HUES64 (cell line): ENCODE results near the gene AKAP5.
"Not testable (repeated sequence)": the region's sequence is repeated elsewhere in the genome, so short reads cannot be mapped to it uniquely, and the experiment has no call there.

Experiments
- H3K27ac ChIP-seq: 2 replicates; pipeline ENCODE4 v1.7.0; 2013; ENCODE audit warnings: low read depth, low read length, inconsistent platforms
- H3K27me3 ChIP-seq: 2 replicates; pipeline ENCODE4 v1.6.1; 2013; ENCODE audit warnings: mild to moderate bottlenecking, low read length; ENCODE audit not compliant: insufficient read depth
- H3K36me3 ChIP-seq: 2 replicates; pipeline ENCODE4 v1.6.1; 2013; ENCODE audit warnings: mild to moderate bottlenecking, low read length; ENCODE audit not compliant: insufficient read depth
- H3K4me1 ChIP-seq: 2 replicates; pipeline ENCODE4 v1.6.1; 2013; ENCODE audit warnings: mild to moderate bottlenecking, low read length, moderate library complexity; ENCODE audit not compliant: insufficient read depth
- H3K4me3 ChIP-seq: 2 replicates; pipeline ENCODE4 v1.5.1; 2013; ENCODE audit warnings: mild to moderate bottlenecking, low read length, moderate library complexity
- H3K9ac ChIP-seq: 2 replicates; pipeline ENCODE4 v1.6.1; 2013; ENCODE audit warnings: mild to moderate bottlenecking, low read depth, low read length
- H3K9me3 ChIP-seq: 2 replicates; pipeline ENCODE4 v1.6.1; 2013; ENCODE audit warnings: low read depth, low read length; ENCODE audit not compliant: insufficient read depth
- WGBS: fragments of 150-250, 120-280 bp; methylation state at CpG from one replicate; pipeline ENCODE4 v1.1.7; 2013; ENCODE audit warnings: missing lambda C conversion rate; 5-methylcytosine and 5-hydroxymethylcytosine counted together

AKAP5 gene

GRCh38 chr14:64515053-64515452 lies 49.8 kb downstream of the AKAP5 start:
- Histone ChIP-seq H3K36me3 (no peaks in the 10 kb centered on the region; the same call in 1 of the 2 replicates), H3K4me1 (peaks cover 7% of the 10 kb centered on the region; the same call in 1 of the 2 replicates), H3K9me3 (no peaks in the 10 kb centered on the region), H3K27ac (no peak overlapping the region), H3K9ac (no peak overlapping the region), H3K27me3 (no peaks in the 10 kb centered on the region), H3K4me3 (no peak overlapping the region)
- WGBS = 97% methylated on average over 1 of the region's 1 CpG

DNA sequence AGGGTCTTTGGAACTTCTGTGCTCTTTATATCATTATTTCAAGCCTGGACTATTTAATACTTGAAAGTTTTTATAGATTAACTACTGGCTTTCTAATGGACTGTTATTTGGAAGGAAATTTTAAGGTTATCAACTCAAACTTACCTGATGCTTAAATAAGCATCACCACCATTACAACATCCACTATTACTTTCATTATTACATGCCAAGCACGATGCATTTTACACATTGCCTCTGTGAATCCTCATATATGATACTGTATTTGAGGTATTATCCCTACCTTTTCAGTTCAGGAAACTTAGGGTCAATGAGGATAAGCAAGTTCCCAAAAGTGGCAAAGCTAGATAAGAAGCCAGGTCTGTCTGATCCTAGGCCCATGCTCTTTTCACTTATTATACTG lies 51.7 kb downstream of the AKAP5 start:
- no peak overlapping the region for H3K4me3 ChIP-seq
- H3K9ac ChIP-seq = no peak overlapping the region
- H3K27ac ChIP-seq = no peak overlapping the region
- peaks cover 10% of the 10 kb centered on the region for H3K36me3 ChIP-seq
- H3K4me1 ChIP-seq = no peaks in the 10 kb centered on the region
- H3K27me3 ChIP-seq = no peaks in the 10 kb centered on the region
- H3K9me3 ChIP-seq = no peaks in the 10 kb centered on the region
- WGBS = 86% methylated on average over 1 of the region's 1 CpG

GRCh38 chr14:64517667-64518066 lies 52.4 kb downstream of the AKAP5 start:
- H3K36me3 ChIP-seq = peaks cover 17% of the 10 kb centered on the region
- H3K9ac ChIP-seq, H3K4me3 ChIP-seq, H3K27me3 ChIP-seq, H3K9me3 ChIP-seq, H3K4me1 ChIP-seq, H3K27ac ChIP-seq: not testable (repeated sequence)
- WGBS = 95% methylated on average over 6 of the region's 6 CpGs

- Histone ChIP-seq H3K27me3 (no peaks in the 10 kb centered on the region), H3K36me3 (peaks cover 22% of the 10 kb centered on the region), H3K4me3 (no peak overlapping the region), H3K9me3 (no peaks in the 10 kb centered on the region), H3K9ac (no peak overlapping the region), H3K27ac (no peak overlapping the region), H3K4me1 (no peaks in the 10 kb centered on the region)
- 97% methylated on average over 4 of the region's 4 CpGs for WGBS
These were observed 52.9 kb downstream of the AKAP5 start for GRCh38 chr14:64518229-64518628.

- peaks cover 39% of the 10 kb centered on the region for H3K36me3 ChIP-seq
- H3K4me3 ChIP-seq = no peak overlapping the region
- no peak overlapping the region for H3K27ac ChIP-seq
- no peaks in the 10 kb centered on the region for H3K9me3 ChIP-seq
- H3K4me1 ChIP-seq = no peaks in the 10 kb centered on the region
- H3K27me3 ChIP-seq = no peaks in the 10 kb centered on the region
- no peak overlapping the region for H3K9ac ChIP-seq
- WGBS = 96% methylated on average over 4 of the region's 4 CpGs
These were observed 55.4 kb downstream of the AKAP5 start for GRCh38 chr14:64520699-64521098.

DNA sequence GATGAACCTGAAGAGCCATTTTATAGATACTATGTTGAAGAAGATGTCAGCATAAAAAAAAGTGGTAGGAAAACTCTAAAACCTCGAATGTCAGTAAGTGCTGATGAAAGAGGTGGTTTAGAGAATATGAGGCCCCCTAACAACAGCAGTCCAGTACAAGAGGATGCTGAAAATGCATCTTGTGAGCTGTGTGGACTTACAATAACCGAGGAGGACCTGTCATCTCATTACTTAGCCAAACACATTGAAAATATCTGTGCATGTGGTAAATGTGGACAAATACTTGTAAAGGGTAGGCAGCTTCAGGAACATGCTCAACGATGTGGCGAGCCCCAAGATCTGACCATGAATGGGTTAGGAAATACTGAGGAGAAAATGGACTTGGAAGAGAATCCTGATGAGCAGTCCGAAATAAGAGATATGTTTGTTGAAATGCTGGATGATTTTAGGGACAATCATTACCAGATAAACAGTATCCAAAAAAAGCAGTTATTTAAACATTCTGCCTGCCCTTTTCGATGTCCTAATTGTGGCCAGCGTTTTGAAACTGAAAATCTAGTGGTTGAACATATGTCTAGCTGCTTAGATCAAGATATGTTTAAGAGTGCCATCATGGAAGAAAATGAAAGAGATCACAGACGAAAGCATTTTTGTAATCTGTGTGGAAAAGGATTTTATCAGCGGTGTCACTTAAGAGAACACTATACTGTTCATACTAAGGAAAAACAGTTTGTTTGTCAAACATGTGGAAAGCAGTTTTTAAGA lies 57.5 kb downstream of the AKAP5 start:
- Histone ChIP-seq H3K36me3 (peaks cover 39% of the 10 kb centered on the region), H3K27ac (no peak overlapping the region)
- WGBS = 91% methylated on average over 8 of the region's 9 CpGs

More for the DNA sequence above, 57.5 kb downstream of the AKAP5 start:
- Histone ChIP-seq H3K4me3 (no peak overlapping the region), H3K27me3 (no peaks in the 10 kb centered on the region), H3K9me3 (no peaks in the 10 kb centered on the region), H3K9ac (no peak overlapping the region), H3K4me1 (no peaks in the 10 kb centered on the region)
